Rectal smooth muscle tissue (tissue), 1 donor: ENCODE results near the gene TRANK1.

Source experiments
- H3K27ac ChIP-seq: one replicate; pipeline ENCODE4 v1.7.0; 2013; ENCODE audit warnings: low read depth, low read length, inconsistent platforms
- H3K27me3 ChIP-seq: one replicate; pipeline ENCODE4 v1.7.0; 2013; ENCODE audit warnings: low read length; ENCODE audit not compliant: control insufficient read depth, insufficient read depth
- H3K36me3 ChIP-seq: one replicate; pipeline ENCODE4 v1.7.0; 2013; ENCODE audit warnings: low read length; ENCODE audit not compliant: control insufficient read depth, insufficient read depth
- H3K4me1 ChIP-seq: one replicate; pipeline ENCODE4 v1.7.0; 2013; ENCODE audit warnings: low read length; ENCODE audit not compliant: control insufficient read depth, insufficient read depth
- H3K4me3 ChIP-seq: one replicate; pipeline ENCODE4 v1.7.0; 2013; ENCODE audit warnings: low read length
- H3K9ac ChIP-seq: one replicate; pipeline ENCODE4 v1.7.0; 2013; ENCODE audit warnings: low read length

TRANK1 gene

DNA sequence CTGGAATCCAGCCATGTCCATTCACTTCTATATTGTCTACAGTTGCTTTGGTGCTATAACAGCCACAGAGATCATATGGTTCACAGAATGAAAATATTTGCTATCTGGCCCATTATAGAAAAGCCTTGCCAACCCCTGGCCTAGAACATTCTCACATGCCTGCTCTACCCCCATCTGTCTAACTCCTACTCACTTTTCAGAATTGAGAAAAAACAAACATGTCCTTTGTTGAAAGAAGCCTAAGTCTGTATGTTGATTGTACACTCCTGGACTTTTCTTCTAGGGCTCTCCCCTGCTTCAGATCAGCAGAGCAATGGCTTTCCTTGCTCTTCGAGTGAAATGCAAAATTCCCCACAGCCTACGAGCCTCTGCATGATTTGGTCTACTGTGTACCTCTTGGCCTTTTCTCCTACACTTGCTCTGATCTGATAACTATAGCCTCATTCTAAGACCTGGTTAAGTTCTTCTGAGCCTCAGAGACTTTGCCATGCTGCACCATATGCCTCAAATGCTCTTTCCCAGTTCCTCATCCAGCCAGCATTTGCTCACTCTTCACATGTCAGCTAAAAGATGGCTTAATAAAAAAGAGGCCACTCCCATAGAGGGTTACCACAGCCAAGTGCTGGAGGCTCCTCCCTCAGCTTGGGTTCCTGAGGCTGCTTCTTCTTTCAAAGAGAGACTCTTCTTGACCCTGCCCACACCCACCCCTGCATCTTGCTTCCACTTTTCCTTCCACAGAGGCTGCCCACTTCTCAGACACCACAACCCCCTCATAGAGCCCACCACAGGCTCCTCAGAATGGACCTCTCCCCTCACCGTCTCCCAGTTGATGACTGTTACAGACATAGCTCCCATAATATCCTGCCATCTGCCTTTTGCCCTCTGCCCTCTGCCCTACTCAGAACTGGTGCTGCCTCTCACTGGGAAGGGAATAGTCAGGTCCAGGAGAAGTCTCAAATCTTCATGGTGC, 157.6 kb downstream of the TRANK1 start:
- Histone ChIP-seq H3K9ac (no peak overlapping the region), H3K4me1 (no peaks in the 10 kb centered on the region), H3K27me3 (no peaks in the 10 kb centered on the region), H3K4me3 (no peak overlapping the region), H3K27ac (no peak overlapping the region), H3K36me3 (no peaks in the 10 kb centered on the region)

- no peaks in the 10 kb centered on the region for H3K27me3 ChIP-seq
- no peaks in the 10 kb centered on the region for H3K36me3 ChIP-seq
- no peak overlapping the region for H3K27ac ChIP-seq
- no peak overlapping the region for H3K9ac ChIP-seq
- no peak overlapping the region for H3K4me3 ChIP-seq
- H3K4me1 ChIP-seq, result no peaks in the 10 kb centered on the region
Measured at GRCh38 chr3:36784138-36784635, 160.7 kb downstream of the TRANK1 start.

GRCh38 chr3:36777424-36778218, 167.2 kb downstream of the TRANK1 start:
- Histone ChIP-seq H3K4me3 (no peak overlapping the region), H3K36me3 (no peaks in the 10 kb centered on the region), H3K27ac (no peak overlapping the region), H3K9ac (no peak overlapping the region), H3K4me1 (no peaks in the 10 kb centered on the region), H3K27me3 (no peaks in the 10 kb centered on the region)
